ENCODE results near the gene LIN28B. TPM values are rescaled to one million over a fixed set of nuclear protein-coding genes. Genes with fewer than 3 reads are reported as not detected.
"Not testable (repeated sequence)": the region's sequence is repeated elsewhere in the genome, so short reads cannot be mapped to it uniquely, and the experiment has no call there.

The LIN28B gene
- total RNA-seq, 3 donors from 2014 or later, result 0.08 to 0.19 (median 0.15) TPM

- DNase-seq (no peak), ATAC-seq (no peak)
- Mint-ChIP-seq H3K27me3 (ENCODE audit: low read depth) (peaks cover 60% of the 10 kb centered on the region), H3K4me3 (no peak overlapping the region), H3K9me3 (peaks cover 11% of the 10 kb centered on the region), H3K36me3 (ENCODE audit: insufficient read depth) (no peaks in the 10 kb centered on the region), H3K4me1 (ENCODE audit: low read depth) (no peaks in the 10 kb centered on the region)
These were observed 5.2 kb upstream of the LIN28B start for GRCh38 chr6:104951677-104952076.

- Mint-ChIP-seq H3K36me3 (ENCODE audit: insufficient read depth) (no peaks in the 10 kb centered on the region), H3K4me3 (no peak overlapping the region), H3K4me1 (ENCODE audit: low read depth) (peaks cover 3% of the 10 kb centered on the region), H3K27me3 (ENCODE audit: low read depth) (peaks cover 67% of the 10 kb centered on the region), H3K9me3 (peaks cover 13% of the 10 kb centered on the region)
- ATAC-seq (no peak), DNase-seq (no peak)
These were observed 4.0 kb upstream of the LIN28B start for GRCh38 chr6:104952911-104953399.

- Mint-ChIP-seq H3K9me3 (peaks cover 13% of the 10 kb centered on the region), H3K27me3 (ENCODE audit: low read depth) (peaks cover 74% of the 10 kb centered on the region)
- not testable (repeated sequence) for H3K4me1 Mint-ChIP-seq (ENCODE audit: low read depth); DNase-seq; ATAC-seq; H3K36me3 Mint-ChIP-seq (ENCODE audit: insufficient read depth); H3K4me3 Mint-ChIP-seq
These were observed 3.3 kb upstream of the LIN28B start for GRCh38 chr6:104953400-104954189.

- DNase-seq, result no peak
- peaks cover 13% of the 10 kb centered on the region for H3K9me3 Mint-ChIP-seq
- no peak overlapping the region for H3K4me3 Mint-ChIP-seq
- H3K4me1 Mint-ChIP-seq (ENCODE audit: low read depth), result peaks cover 3% of the 10 kb centered on the region
- no peak for ATAC-seq
- no peaks in the 10 kb centered on the region for H3K36me3 Mint-ChIP-seq (ENCODE audit: insufficient read depth)
- H3K27me3 Mint-ChIP-seq (ENCODE audit: low read depth), result peaks cover 75% of the 10 kb centered on the region
These were observed 2.6 kb upstream of the LIN28B start for GRCh38 chr6:104954190-104954797.

GRCh38 chr6:104955491-104955890, 1.4 kb upstream of the LIN28B start:
- Mint-ChIP-seq H3K27me3 (ENCODE audit: low read depth) (peaks cover 74% of the 10 kb centered on the region), H3K36me3 (ENCODE audit: insufficient read depth) (no peaks in the 10 kb centered on the region)

GRCh38 chr6:104955927-104956730, 778 bp upstream of the LIN28B start:
- Mint-ChIP-seq H3K27me3 (ENCODE audit: low read depth) (peaks cover 74% of the 10 kb centered on the region), H3K36me3 (ENCODE audit: insufficient read depth) (no peaks in the 10 kb centered on the region), H3K4me3 (no peak overlapping the region), H3K9me3 (peaks cover 13% of the 10 kb centered on the region), H3K4me1 (ENCODE audit: low read depth) (peaks cover 3% of the 10 kb centered on the region)
- ATAC-seq (no peak), DNase-seq (no peak)

More at GRCh38 chr6:104955491-104955890, 1.4 kb upstream of the LIN28B start:
- DNase-seq (no peak), ATAC-seq (no peak)
- Mint-ChIP-seq H3K4me1 (ENCODE audit: low read depth) (peaks cover 3% of the 10 kb centered on the region), H3K9me3 (peaks cover 13% of the 10 kb centered on the region), H3K4me3 (no peak overlapping the region)

GRCh38 chr6:104957301-104958177, 632 bp downstream of the LIN28B start:
- H3K4me1 Mint-ChIP-seq (ENCODE audit: low read depth), result peaks cover 3% of the 10 kb centered on the region
- DNase-seq, result no peak
- H3K27me3 Mint-ChIP-seq (ENCODE audit: low read depth), result peaks cover 64% of the 10 kb centered on the region
- peaks cover 13% of the 10 kb centered on the region for H3K9me3 Mint-ChIP-seq
- no peak overlapping the region for H3K4me3 Mint-ChIP-seq
- ATAC-seq, result no peak
- H3K36me3 Mint-ChIP-seq (ENCODE audit: insufficient read depth), result no peaks in the 10 kb centered on the region

GRCh38 chr6:104958178-104959025, 1.5 kb downstream of the LIN28B start:
- no peaks in the 10 kb centered on the region for H3K36me3 Mint-ChIP-seq (ENCODE audit: insufficient read depth)
- H3K9me3 Mint-ChIP-seq, result peaks cover 9% of the 10 kb centered on the region
- DNase-seq, result no peak
- H3K4me3 Mint-ChIP-seq, result no peak overlapping the region
- ATAC-seq, result no peak
- peaks cover 3% of the 10 kb centered on the region for H3K4me1 Mint-ChIP-seq (ENCODE audit: low read depth)
- H3K27me3 Mint-ChIP-seq (ENCODE audit: low read depth), result peaks cover 56% of the 10 kb centered on the region

- peaks cover 47% of the 10 kb centered on the region for H3K27me3 Mint-ChIP-seq (ENCODE audit: low read depth)
- no peaks in the 10 kb centered on the region for H3K36me3 Mint-ChIP-seq (ENCODE audit: insufficient read depth)
- DNase-seq, result no peak
These were observed 2.3 kb downstream of the LIN28B start for GRCh38 chr6:104959026-104959858.

GRCh38 chr6:104969108-104969507, 12.2 kb downstream of the LIN28B start:
- Mint-ChIP-seq H3K36me3 (ENCODE audit: insufficient read depth) (no peaks in the 10 kb centered on the region), H3K9me3 (no peaks in the 10 kb centered on the region), H3K4me1 (ENCODE audit: low read depth) (no peaks in the 10 kb centered on the region), H3K4me3 (no peak overlapping the region), H3K27me3 (ENCODE audit: low read depth) (peaks cover 2% of the 10 kb centered on the region)
- ATAC-seq, result no peak
- DNase-seq, result no peak

More at GRCh38 chr6:104959026-104959858, 2.3 kb downstream of the LIN28B start:
- no peak for ATAC-seq
- Mint-ChIP-seq H3K9me3 (peaks cover 8% of the 10 kb centered on the region), H3K4me3 (no peak overlapping the region), H3K4me1 (ENCODE audit: low read depth) (peaks cover 3% of the 10 kb centered on the region)

- Mint-ChIP-seq H3K4me1 (ENCODE audit: low read depth) (no peaks in the 10 kb centered on the region), H3K4me3 (no peak overlapping the region), H3K27me3 (ENCODE audit: low read depth) (peaks cover 2% of the 10 kb centered on the region), H3K9me3 (no peaks in the 10 kb centered on the region), H3K36me3 (ENCODE audit: insufficient read depth) (no peaks in the 10 kb centered on the region)
- no peak for ATAC-seq
- no peak for DNase-seq
These were observed 13.1 kb downstream of the LIN28B start for GRCh38 chr6:104969785-104970581.

GRCh38 chr6:104973404-104973803, 16.5 kb downstream of the LIN28B start:
- peaks cover 4% of the 10 kb centered on the region for H3K27me3 Mint-ChIP-seq (ENCODE audit: low read depth)
- ATAC-seq (no peak), DNase-seq (no peak)
- no peaks in the 10 kb centered on the region for H3K9me3 Mint-ChIP-seq
- no peak overlapping the region for H3K4me3 Mint-ChIP-seq
- no peaks in the 10 kb centered on the region for H3K36me3 Mint-ChIP-seq (ENCODE audit: insufficient read depth)
- no peaks in the 10 kb centered on the region for H3K4me1 Mint-ChIP-seq (ENCODE audit: low read depth)

All from activated T-cell treated with anti-CD3 and anti-CD28 coated beads, Interleukin-2, amount 50 U/mL, for 4 hours (primary cell).